Measurements from ENCODE around the gene IRF2BP1. TPM values are rescaled to one million over a fixed set of nuclear protein-coding genes. Genes with fewer than 3 reads are reported as not detected.
A peak's percentile ranks its signal among the peaks of the same experiment; 100 is the strongest.

The IRF2BP1 gene
- total RNA-seq, 1 donor from 2014 or later, result 18.8 TPM

GRCh38 chr19:45913874-45914830 is 28.2 kb upstream of the IRF2BP1 start, which contains the start of gene NANOS2:
TSS of gene NANOS2 (minus strand) at chr19:45914778. CDS start at chr19:45914693, 85 bp downstream.
- no peak for TF ChIP-seq EZH2 (IDR thresholded peaks at IDR 0.05; ENCODE audit: insufficient read depth, low read length)
- no peak for TF ChIP-seq CTCF (IDR thresholded peaks at IDR 0.05; ENCODE audit: insufficient read depth, low read depth, low read length)
- Histone ChIP-seq H3K9me3 (ENCODE audit: insufficient read depth, low read depth, low read length) (no peaks in the 10 kb centered on the region), H3K4me3 (ENCODE audit: insufficient read depth, low read depth, low read length) (no peak within 1 kb of the TSS), H3K79me2 (ENCODE audit: insufficient read depth, low read length) (no peaks in the 10 kb centered on the region), H3K4me2 (ENCODE audit: low read length) (no peak within 1 kb of the TSS), H3K4me1 (ENCODE audit: insufficient read depth, low read length) (no peaks in the 10 kb centered on the region), H2AFZ (ENCODE audit: low read depth, low read length) (no peak within 1 kb of the TSS), H3K27me3 (ENCODE audit: insufficient read depth, low read length) (peaks cover 7% of the 10 kb centered on the region), H3K9ac (ENCODE audit: low read length) (no peak within 1 kb of the TSS), H4K20me1 (ENCODE audit: insufficient read depth, low read length) (no peaks in the 10 kb centered on the region), H3K36me3 (ENCODE audit: insufficient read depth, low read length) (no peaks in the 10 kb centered on the region), H3K27ac (ENCODE audit: low read depth, low read length) (no peak within 1 kb of the TSS)
- Mint-ChIP-seq H3K4me3 (ENCODE audit: unreplicated experiment) (no peak within 1 kb of the TSS), H3K27me3 (ENCODE audit: low read depth, unreplicated experiment) (peaks cover 9% of the 10 kb centered on the region), H3K9me3 (ENCODE audit: unreplicated experiment) (no peaks in the 10 kb centered on the region), H3K27ac (ENCODE audit: unreplicated experiment) (peak within 1 kb of the TSS; percentile 53), H3K36me3 (ENCODE audit: low read depth, unreplicated experiment) (no peaks in the 10 kb centered on the region), H3K4me1 (ENCODE audit: low read depth, unreplicated experiment) (no peaks in the 10 kb centered on the region)
- DNase-seq (ENCODE audit: low read depth) (no peak), FAIRE-seq (no peak)

GRCh38 chr19:45911291-45911690 is 25.4 kb upstream of the IRF2BP1 start:
- no peak overlapping the region for H3K9ac ChIP-seq (ENCODE audit: low read length)
- no peak overlapping the region for H2AFZ ChIP-seq (ENCODE audit: low read depth, low read length)
- DNase-seq (ENCODE audit: low read depth) (no peak), FAIRE-seq (no peak)
- peaks cover 6% of the 10 kb centered on the region for H3K4me1 Mint-ChIP-seq (ENCODE audit: low read depth, unreplicated experiment)
- H3K27me3 ChIP-seq (ENCODE audit: insufficient read depth, low read length), result peaks cover 2% of the 10 kb centered on the region
- H3K4me1 ChIP-seq (ENCODE audit: insufficient read depth, low read length), result no peaks in the 10 kb centered on the region
- H3K79me2 ChIP-seq (ENCODE audit: insufficient read depth, low read length), result no peaks in the 10 kb centered on the region
- no peaks in the 10 kb centered on the region for H3K36me3 Mint-ChIP-seq (ENCODE audit: low read depth, unreplicated experiment)
- H3K9me3 Mint-ChIP-seq (ENCODE audit: unreplicated experiment), result no peaks in the 10 kb centered on the region
- no peak overlapping the region for H3K27ac ChIP-seq (ENCODE audit: low read depth, low read length)
- no peaks in the 10 kb centered on the region for H4K20me1 ChIP-seq (ENCODE audit: insufficient read depth, low read length)
- H3K36me3 ChIP-seq (ENCODE audit: insufficient read depth, low read length), result no peaks in the 10 kb centered on the region
- H3K9me3 ChIP-seq (ENCODE audit: insufficient read depth, low read depth, low read length), result no peaks in the 10 kb centered on the region
- H3K4me3 Mint-ChIP-seq (ENCODE audit: unreplicated experiment), result no peak overlapping the region
- no peak overlapping the region for H3K4me2 ChIP-seq (ENCODE audit: low read length)
- H3K27me3 Mint-ChIP-seq (ENCODE audit: low read depth, unreplicated experiment), result peaks cover 9% of the 10 kb centered on the region
- H3K4me3 ChIP-seq (ENCODE audit: insufficient read depth, low read depth, low read length), result no peak overlapping the region
- TF ChIP-seq CTCF (IDR thresholded peaks at IDR 0.05; ENCODE audit: insufficient read depth, low read depth, low read length) (no peak), EZH2 (IDR thresholded peaks at IDR 0.05; ENCODE audit: insufficient read depth, low read length) (no peak)
- H3K27ac Mint-ChIP-seq (ENCODE audit: unreplicated experiment), result peak overlapping the region; percentile 7

DNA sequence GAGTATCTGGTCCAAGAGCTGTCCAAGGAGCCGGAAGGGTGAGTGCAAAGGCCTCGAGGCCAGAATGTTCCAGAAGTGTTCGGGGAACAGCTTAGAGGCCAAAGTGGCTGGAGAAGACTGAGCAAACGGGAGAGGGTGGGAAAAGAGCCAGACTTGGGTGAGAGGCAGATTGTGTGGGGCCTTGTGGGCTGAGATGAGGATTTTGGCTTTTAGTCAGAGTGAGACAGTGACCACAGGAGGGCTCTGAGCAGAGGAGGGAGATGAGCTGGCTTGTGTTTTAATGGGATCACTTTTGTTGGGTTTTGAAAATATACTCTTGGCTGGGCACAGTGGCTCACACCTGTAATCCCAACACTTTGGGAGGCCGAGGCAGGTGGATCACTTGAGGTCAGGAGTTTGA is 23.0 kb upstream of the IRF2BP1 start:
- FAIRE-seq (no peak), DNase-seq (ENCODE audit: low read depth) (no peak)
- H3K27me3 Mint-ChIP-seq (ENCODE audit: low read depth, unreplicated experiment), result peaks cover 11% of the 10 kb centered on the region
- Histone ChIP-seq H3K36me3 (ENCODE audit: insufficient read depth, low read length) (no peaks in the 10 kb centered on the region), H3K4me1 (ENCODE audit: insufficient read depth, low read length) (no peaks in the 10 kb centered on the region), H3K4me3 (ENCODE audit: insufficient read depth, low read depth, low read length) (no peak overlapping the region), H3K27me3 (ENCODE audit: insufficient read depth, low read length) (no peaks in the 10 kb centered on the region), H3K79me2 (ENCODE audit: insufficient read depth, low read length) (no peaks in the 10 kb centered on the region), H3K4me2 (ENCODE audit: low read length) (no peak overlapping the region), H4K20me1 (ENCODE audit: insufficient read depth, low read length) (no peaks in the 10 kb centered on the region), H2AFZ (ENCODE audit: low read depth, low read length) (no peak overlapping the region), H3K9ac (ENCODE audit: low read length) (no peak overlapping the region), H3K9me3 (ENCODE audit: insufficient read depth, low read depth, low read length) (no peaks in the 10 kb centered on the region), H3K27ac (ENCODE audit: low read depth, low read length) (no peak overlapping the region)
- no peak for TF ChIP-seq EZH2 (IDR thresholded peaks at IDR 0.05; ENCODE audit: insufficient read depth, low read length)
- TF ChIP-seq CTCF (IDR thresholded peaks at IDR 0.05; ENCODE audit: insufficient read depth, low read depth, low read length), result no peak
- no peaks in the 10 kb centered on the region for H3K36me3 Mint-ChIP-seq (ENCODE audit: low read depth, unreplicated experiment)
- peaks cover 7% of the 10 kb centered on the region for H3K4me1 Mint-ChIP-seq (ENCODE audit: low read depth, unreplicated experiment)
- no peaks in the 10 kb centered on the region for H3K9me3 Mint-ChIP-seq (ENCODE audit: unreplicated experiment)
- H3K4me3 Mint-ChIP-seq (ENCODE audit: unreplicated experiment), result no peak overlapping the region
- no peak overlapping the region for H3K27ac Mint-ChIP-seq (ENCODE audit: unreplicated experiment)

All from astrocyte (in vitro differentiated cells and primary cell).